ENCODE results near the gene RIC8A.

- no peak for TF ChIP-seq POLR2A (IDR thresholded peaks at IDR 0.05)
- TF ChIP-seq CTCF (IDR thresholded peaks at IDR 0.05) = no peak
These were observed 46.4 kb downstream of the RIC8A start for GRCh38 chr11:253886-254270.

All from ovary (tissue), 3 donors.